Renal cortical epithelial cell (primary cell): ENCODE data around the gene HLX. TPM values are rescaled to one million over a fixed set of nuclear protein-coding genes. Genes with fewer than 3 reads are reported as not detected.

Experiments
- DNase-seq: peaks from one replicate; pipeline ENCODE4 v3.0.0-alpha.2; 2011; ENCODE audit warnings: low read depth
- total RNA-seq: library from RNA; depleted of rRNA; stranded (reverse); fragments of >200 nt; gene quantifications from 2 replicates; pipeline ENCODE4 v1.2.3, GENCODE V29; 2014

HLX gene
- total RNA-seq, result 0.35 and 2.0 TPM in 2 replicates

DNA sequence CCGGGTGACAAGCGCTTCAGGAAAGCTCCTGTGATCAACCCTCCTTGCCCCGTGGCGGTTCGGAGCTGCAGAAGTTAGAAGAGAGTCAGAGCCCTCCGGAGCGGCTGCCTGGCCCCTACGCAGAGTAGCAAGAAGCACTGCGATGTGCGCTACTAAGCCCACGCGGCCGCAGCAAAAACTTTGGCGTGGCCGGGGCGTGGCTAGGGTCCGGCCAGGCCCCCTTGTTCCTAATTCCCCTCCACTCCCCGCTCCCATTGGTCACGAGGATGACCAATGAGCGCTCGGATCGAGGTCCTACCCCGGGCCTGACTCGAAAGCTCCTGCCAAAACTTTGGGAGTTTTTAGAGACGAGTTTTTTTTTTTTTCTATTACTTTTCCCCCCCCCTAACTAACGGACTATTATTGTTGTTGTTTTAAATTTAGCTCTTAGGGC lies at the start of gene HLX:
Gene HLX (plus strand): TSS at position 368 of the 433 bp plus-strand sequence. CDS start 415 bp downstream, outside the sequence.
- DNase-seq, result peak; percentile 35

DNA sequence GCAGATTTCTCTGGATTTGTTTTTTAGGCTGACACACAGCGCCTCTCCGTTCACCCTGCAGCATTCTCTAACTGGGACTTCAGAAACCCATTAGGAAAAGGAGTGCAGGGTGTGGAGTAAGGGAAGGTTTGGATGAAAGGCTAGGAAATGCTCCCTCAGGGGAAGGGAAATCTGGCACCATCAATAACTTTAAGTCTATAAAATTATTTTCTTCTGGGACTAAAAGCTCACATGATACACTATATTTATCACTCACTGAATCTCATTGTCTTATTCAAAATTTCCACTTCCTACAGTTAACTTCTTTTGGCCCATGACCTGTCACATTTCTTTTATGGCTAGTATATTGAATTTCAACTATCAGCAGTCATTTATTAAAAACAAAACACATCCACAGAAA lies 45.8 kb upstream of the HLX start:
- DNase-seq, result no peak

DNA sequence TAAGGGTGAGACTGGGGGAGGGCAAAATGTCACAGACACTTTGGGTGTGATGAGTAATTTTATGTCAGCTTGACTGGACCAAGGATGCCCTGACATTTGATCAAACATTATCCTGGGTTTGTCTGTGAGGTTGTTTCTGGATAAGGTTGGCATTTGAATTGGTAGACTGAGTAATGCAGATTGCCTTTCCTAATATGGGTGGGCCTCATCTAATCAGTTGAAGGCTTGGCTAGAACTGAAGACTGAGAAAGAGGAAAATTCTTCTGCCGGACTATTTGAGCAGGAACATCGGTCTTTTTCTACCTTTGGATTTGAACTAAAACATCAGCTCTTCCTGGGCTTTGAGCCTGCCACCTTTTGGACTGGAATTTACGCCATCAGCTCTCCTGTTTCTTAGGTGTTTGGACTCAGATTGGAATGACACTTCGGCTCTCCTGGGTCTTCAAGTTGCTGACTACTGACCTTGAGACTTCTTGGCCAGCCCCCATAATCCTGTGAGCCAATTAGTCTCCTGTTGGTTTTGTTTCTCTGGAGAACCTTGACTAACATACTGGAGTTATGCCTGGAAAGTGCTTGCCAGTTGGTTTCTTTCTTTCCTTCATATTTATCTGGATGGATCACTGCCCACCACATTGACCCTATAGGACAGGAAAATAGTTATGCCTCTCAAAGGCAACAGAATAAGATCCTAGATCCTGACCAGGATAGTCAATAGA lies 44.9 kb upstream of the HLX start:
- DNase-seq, result no peak

- no peak for DNase-seq
These were observed 40.7 kb upstream of the HLX start for GRCh38 chr1:220838578-220838977.

DNA sequence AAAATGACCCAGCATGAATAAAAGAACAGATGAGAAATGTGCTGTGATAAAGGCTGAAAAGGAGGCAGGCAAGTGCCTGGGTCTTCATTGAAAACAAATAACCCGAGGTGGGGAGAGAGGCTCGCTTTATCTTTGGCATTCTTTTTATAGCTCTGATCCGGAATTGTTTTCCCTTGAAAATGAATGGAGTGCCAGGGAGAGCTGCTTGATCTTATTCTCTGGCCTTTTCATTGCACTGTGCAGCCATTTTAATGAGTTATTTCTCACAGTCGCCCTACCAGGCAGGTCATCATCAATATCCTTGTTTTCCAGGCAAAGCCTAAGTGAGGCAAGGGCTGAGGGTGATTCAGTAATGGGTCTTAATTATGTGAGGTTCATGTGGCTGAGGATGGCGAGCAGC lies 39.8 kb upstream of the HLX start:
- DNase-seq, result no peak

DNA sequence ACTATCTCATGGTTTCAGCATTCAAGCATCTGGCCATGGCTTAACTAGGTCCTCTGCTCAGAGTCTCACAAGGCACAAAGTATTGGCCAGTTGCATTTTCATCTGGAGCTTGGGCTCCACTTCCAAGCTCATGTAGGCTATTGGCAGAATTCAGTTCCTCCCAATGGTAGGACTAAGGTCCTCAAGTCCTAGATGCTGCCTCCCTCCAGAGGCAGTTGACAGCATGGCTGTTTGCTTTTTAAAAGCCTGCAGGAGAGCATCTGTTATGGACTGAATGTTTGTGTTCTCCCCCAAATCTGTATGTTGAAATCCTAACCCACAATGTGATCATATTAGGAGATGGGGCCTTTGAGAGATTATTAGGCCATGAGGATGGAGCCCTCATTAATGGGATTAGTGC lies 38.0 kb upstream of the HLX start:
- DNase-seq, result no peak

DNA sequence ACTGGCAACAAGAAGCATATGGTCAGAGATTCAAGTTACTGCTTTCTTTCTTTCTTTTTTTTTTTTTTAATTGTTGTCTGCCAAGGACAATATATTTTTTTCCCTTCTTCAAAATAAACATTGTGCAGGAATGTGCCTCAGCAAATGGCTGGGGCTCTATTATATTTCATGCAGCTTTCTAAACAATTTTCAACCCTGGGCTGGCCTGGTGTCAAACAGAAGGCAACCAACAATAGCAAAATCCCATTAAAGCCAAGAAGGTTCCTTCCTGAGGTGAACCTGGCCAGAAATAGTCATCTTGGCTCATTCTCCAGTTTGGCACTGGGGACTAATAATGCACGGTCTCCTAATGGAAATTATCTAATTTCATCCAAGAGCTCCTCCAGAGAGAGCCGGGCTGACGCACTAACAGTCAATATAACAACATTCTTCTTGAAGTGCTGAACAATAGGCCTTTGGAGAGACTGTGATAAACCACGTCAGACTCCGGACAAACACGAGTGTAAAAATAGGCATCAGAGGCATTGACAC lies 35.7 kb upstream of the HLX start:
- no peak for DNase-seq

- DNase-seq, result no peak
These were observed 26.8 kb upstream of the HLX start for GRCh38 chr1:220852408-220852807.

- DNase-seq, result no peak
These were observed 6.9 kb upstream of the HLX start for GRCh38 chr1:220872296-220872695.

DNA sequence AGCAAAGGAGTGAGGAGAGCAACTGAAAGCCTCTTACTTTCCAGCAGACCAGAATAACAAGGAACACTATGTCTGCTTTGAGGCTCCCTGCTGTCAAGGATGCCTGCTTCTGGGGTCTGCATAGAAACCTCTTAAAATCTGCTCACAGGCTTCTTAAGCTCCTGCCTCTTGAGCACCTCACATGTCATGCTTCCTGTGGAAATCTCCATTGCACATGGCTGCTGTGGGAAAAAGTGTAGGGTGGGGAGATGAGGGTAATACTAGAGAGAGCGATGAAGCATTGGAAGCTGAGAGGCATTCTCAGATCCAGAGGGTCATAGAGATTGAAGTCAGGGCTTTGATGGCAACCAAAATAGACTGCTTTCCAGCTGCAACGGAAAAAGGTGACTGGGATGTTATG lies 6.2 kb upstream of the HLX start:
- no peak for DNase-seq

GRCh38 chr1:220873868-220874655 lies 5.2 kb upstream of the HLX start:
- peak; percentile 21 for DNase-seq

DNA sequence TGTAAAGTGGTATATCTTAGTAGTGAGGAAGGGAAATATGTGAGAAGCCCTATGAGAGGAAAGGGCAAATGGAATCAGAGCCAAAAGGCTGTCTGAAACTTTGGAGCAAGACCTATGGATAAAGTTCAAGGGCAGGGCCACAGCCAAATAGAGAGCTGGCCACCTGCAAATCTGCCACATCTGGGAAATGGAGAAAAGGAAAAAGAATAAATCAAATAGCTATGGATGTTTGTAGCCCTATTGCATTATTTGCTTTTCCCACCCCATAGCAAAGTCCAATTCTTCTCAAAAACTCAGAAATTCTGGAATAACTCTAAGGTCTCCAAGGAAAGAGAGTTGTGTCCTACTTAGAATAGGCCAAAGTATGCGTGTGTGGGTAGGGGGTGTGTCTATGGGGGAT lies 4.0 kb upstream of the HLX start:
- no peak for DNase-seq

DNA sequence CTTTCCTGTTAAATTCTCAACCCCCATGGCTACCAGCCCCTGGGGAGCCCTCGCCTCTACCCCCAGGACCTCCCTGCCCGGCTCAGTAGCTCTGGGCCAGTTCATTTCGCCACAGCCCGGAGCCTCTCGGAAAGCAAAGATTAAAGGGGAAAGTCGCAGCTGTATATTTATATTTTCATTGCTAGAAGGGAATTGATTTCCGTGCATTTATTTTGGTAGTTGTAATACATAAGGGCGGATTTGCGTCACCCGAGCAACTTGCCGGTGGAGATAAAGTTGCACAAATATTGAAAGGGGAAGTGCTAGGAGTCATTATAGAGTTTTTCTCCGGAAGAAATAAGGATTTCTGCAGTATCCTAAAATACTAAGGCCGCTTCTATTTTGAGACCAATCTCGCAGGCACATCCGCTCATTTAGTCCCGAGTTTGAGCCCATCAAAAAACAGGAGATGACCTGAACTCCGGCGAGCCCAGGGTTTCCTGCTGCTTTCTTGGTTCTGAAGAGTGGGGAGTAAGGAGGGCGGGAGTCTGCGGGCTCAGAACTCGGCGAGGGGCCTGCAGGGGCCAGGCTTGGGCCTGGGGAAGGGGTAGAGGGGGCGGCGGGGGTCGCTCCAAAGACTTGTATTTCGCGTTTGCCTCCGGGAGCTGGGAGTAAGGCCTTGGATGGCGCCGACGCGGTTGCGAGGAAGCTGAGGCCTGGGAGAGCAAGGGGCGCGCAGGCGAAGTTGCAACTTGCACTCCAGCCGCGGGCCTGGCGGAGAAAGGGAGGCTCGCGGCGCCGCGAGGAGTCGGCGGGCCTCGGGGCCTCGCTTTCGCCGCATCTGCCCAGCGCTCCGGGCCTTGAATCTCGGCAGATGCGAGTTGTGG lies 2.5 kb upstream of the HLX start:
- no peak for DNase-seq

GRCh38 chr1:220877377-220878095 lies 1.7 kb upstream of the HLX start:
- DNase-seq, result no peak

- DNase-seq, result no peak
These were observed 810 bp upstream of the HLX start for GRCh38 chr1:220878191-220879075.

- DNase-seq, result no peak
These were observed 492 bp downstream of the HLX start for GRCh38 chr1:220879509-220880361.

- no peak for DNase-seq
These were observed 1.1 kb downstream of the HLX start for GRCh38 chr1:220880362-220880670.

DNA sequence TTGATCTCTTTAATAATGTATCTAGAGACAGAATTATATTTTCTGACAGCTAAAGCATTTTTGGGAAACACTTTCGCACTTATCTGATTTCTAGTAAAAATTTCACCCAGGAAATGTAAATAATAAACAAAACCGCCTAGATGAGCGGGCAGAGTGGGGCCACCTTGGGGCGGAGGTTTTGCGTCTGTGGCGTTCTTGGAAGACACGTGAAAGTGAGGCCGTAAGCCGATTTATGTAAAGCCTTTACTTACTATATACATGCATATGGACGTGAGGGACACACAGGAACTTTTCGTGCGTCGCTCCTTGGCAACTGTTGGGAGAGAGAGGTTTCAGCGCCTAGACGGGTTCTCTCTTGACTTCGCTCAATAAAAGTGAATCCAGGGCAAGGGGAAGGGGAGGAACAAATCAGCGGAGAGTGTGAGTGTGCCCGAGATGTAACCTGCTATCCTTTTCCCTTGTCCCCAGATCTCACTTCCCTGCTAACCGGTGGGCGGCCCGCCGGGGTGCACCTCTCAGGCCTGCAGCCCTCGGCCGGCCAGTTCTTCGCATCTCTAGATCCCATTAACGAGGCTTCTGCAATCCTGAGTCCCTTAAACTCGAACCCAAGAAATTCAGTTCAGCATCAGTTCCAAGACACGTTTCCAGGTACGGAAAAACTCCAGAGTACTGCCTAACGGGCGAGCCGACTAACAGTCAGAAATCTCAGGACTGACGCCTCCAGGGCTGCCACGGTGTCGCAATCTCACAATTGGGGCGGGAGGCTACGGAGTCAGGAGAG lies 1.7 kb downstream of the HLX start:
- peak; percentile 22 for DNase-seq
